ENCODE data around the gene SYT1. TPM values are rescaled to one million over a fixed set of nuclear protein-coding genes. Genes with fewer than 3 reads are reported as not detected.

Gene SYT1
- total and polyA plus RNA-seq, 12 donors = 0.03 to 0.36 (median 0.15) TPM; not detected in 5

GRCh38 chr12:79367032-79367589 is 502.5 kb downstream of the SYT1 start:
- no peak overlapping the region for H3K4me3 ChIP-seq
- no peak overlapping the region for H3K27ac ChIP-seq
- H3K36me3 ChIP-seq = no peaks in the 10 kb centered on the region
- no peak for TF ChIP-seq CTCF (IDR thresholded peaks at IDR 0.05)
- no peaks in the 10 kb centered on the region for H3K9me3 ChIP-seq
- DNase-seq = no peak
- H3K27me3 ChIP-seq = no peaks in the 10 kb centered on the region
- ATAC-seq = no peak
- 63 to 65% methylated on average over 3 of the region's 3 CpGs for WGBS, 2 donors
- H3K4me1 ChIP-seq = peaks cover 0 to 3% (median 0%) of the 10 kb centered on the region in 9 donors
- intact Hi-C loops (cut with DNase I) = no loop called here

GRCh38 chr12:79370021-79370420 is 505.4 kb downstream of the SYT1 start:
- H3K4me3 ChIP-seq = no peak overlapping the region
- H3K27ac ChIP-seq = no peak overlapping the region
- H3K27me3 ChIP-seq = no peaks in the 10 kb centered on the region
- intact Hi-C loops (cut with DNase I) = loop anchor here in 1 of 10 donors (10.0 kb wide), 1 partner anchor 1225 kb away; no protein-coding TSS in a partner anchor
- ATAC-seq (no peak), DNase-seq (no peak)
- no peak for TF ChIP-seq CTCF (IDR thresholded peaks at IDR 0.05)
- 71 to 72% methylated on average over 2 of the region's 2 CpGs for WGBS, 2 donors
- peaks cover 0 to 3% (median 0%) of the 10 kb centered on the region in 9 donors for H3K4me1 ChIP-seq
- no peaks in the 10 kb centered on the region for H3K36me3 ChIP-seq
- no peaks in the 10 kb centered on the region for H3K9me3 ChIP-seq

- intact Hi-C loops (cut with DNase I) = loop anchor here in 1 of 10 donors (10.0 kb wide), 1 partner anchor 1226 kb away; no protein-coding TSS in a partner anchor
- TF ChIP-seq CTCF (IDR thresholded peaks at IDR 0.05) = no peak
- DNase-seq (no peak), ATAC-seq (no peak)
- Histone ChIP-seq H3K36me3 (no peaks in the 10 kb centered on the region), H3K27me3 (no peaks in the 10 kb centered on the region), H3K4me1 (peaks cover 0 to 2% (median 0%) of the 10 kb centered on the region in 9 donors), H3K9me3 (no peaks in the 10 kb centered on the region), H3K4me3 (no peak overlapping the region), H3K27ac (no peak overlapping the region)
- WGBS, 2 donors = 85 to 87% methylated on average over 2 of the region's 2 CpGs
Measured at GRCh38 chr12:79371226-79371625, 506.7 kb downstream of the SYT1 start.

GRCh38 chr12:79373896-79374499 is 509.4 kb downstream of the SYT1 start:
- DNase-seq (no peak), ATAC-seq (no peak)
- no peaks in the 10 kb centered on the region for H3K36me3 ChIP-seq
- H3K27me3 ChIP-seq = no peaks in the 10 kb centered on the region
- TF ChIP-seq CTCF (IDR thresholded peaks at IDR 0.05) = peak; percentile 24 to 76 (median 63)
- H3K4me3 ChIP-seq = no peak overlapping the region
- intact Hi-C loops (cut with DNase I) = loop anchor here in 1 of 10 donors (10.0 kb wide), 1 partner anchor 1229 kb away; no protein-coding TSS in a partner anchor
- H3K4me1 ChIP-seq = no peaks in the 10 kb centered on the region
- no peak overlapping the region for H3K27ac ChIP-seq
- no peaks in the 10 kb centered on the region for H3K9me3 ChIP-seq
- 66 to 69% methylated on average over 5 of the region's 5 CpGs for WGBS, 2 donors

Data from heart right ventricle (tissue), 16 donors.